HEK293 (cell line): Measurements from ENCODE around the gene FOXP1.

Experiments
- CTCF ChIA-PET: fragments of 350-600 bp; formaldehyde crosslinking; extraction: SDS; loops from one replicate; lab custom pipeline; 2021; ENCODE audit warnings: antibody characterized with exemption; lab: Yijun Ruan, JAX
- POLR2A ChIA-PET: fragments of 300-600 bp; formaldehyde crosslinking; extraction: SDS; loops from one replicate; lab custom pipeline; 2020; ENCODE audit warnings: antibody characterized with exemption, inconsistent platforms; lab: Yijun Ruan, JAX
- H3K27ac ChIP-seq: fragments of 200-500 bp; sonication (Bioruptor generic); 2 replicates; pipeline ENCODE4 v1.5.1; 2014; ENCODE audit warnings: low read depth, low read length, control low read depth, inconsistent platforms; ENCODE audit errors: extremely low read depth
- H3K36me3 ChIP-seq, 2 experiments: fragments of 200-500 bp in 1 of 2; sonication (Bioruptor generic) in 1 of 2; 1 replicate in 1 of 2; 2 replicates in 1 of 2; pipeline ENCODE4 v1.5.1; 2014 to 2017; ENCODE audit warnings: inconsistent platforms in 2 of 2, low read length in 2 of 2; ENCODE audit not compliant: control insufficient read depth in 2 of 2, insufficient read depth in 1 of 2
- H3K4me1 ChIP-seq: fragments of 200-500 bp; sonication (Bioruptor generic); 2 replicates; pipeline ENCODE4 v1.5.1; 2014; ENCODE audit warnings: mild to moderate bottlenecking, low read length, inconsistent platforms; ENCODE audit not compliant: control insufficient read depth, insufficient read depth
- H3K4me3 ChIP-seq: 2 replicates; pipeline ENCODE4 v1.5.1; 2011; ENCODE audit warnings: low read depth, mild to moderate bottlenecking, control low read depth, low read length, moderate library complexity
- H3K9me3 ChIP-seq: fragments of 200-500 bp; sonication (Bioruptor generic); 2 replicates; pipeline ENCODE4 v1.5.1; 2014; ENCODE audit warnings: low read depth, low read length, inconsistent platforms; ENCODE audit not compliant: control insufficient read depth, insufficient read depth
- ELK4 ChIP-seq: IDR thresholded peaks from 2 replicates; pipeline ENCODE4 v1.6.1; 2011; ENCODE audit warnings: mild to moderate bottlenecking, low read depth, low read length, borderline replicate concordance
- HIC1 ChIP-seq: fragments of 450-650 bp; formaldehyde crosslinking; IDR thresholded peaks from 2 replicates; pipeline ENCODE4 v1.5.1; 2016; ENCODE audit warnings: missing biosample characterization, missing genetic modification characterization
- IKZF3 ChIP-seq: fragments of 450-650 bp; IDR thresholded peaks from 2 replicates; pipeline ENCODE4 v1.5.0; 2018; ENCODE audit warnings: missing biosample characterization, mild to moderate bottlenecking, missing genetic modification characterization, moderate library complexity
- MYNN ChIP-seq: fragments of 450-650 bp; formaldehyde crosslinking; IDR thresholded peaks from 2 replicates; pipeline ENCODE4 v1.5.1; 2016; ENCODE audit warnings: missing biosample characterization, missing genetic modification characterization, borderline replicate concordance
- PRDM4 ChIP-seq: fragments of 450-650 bp; formaldehyde crosslinking; IDR thresholded peaks from 2 replicates; pipeline ENCODE4 v1.5.1; 2017; ENCODE audit warnings: missing biosample characterization, missing genetic modification characterization
- PRDM6 ChIP-seq: fragments of 450-650 bp; formaldehyde crosslinking; IDR thresholded peaks from 2 replicates; pipeline ENCODE4 v1.5.1; 2017; ENCODE audit warnings: missing biosample characterization, missing genetic modification characterization
- ZBTB17 ChIP-seq: fragments of 450-650 bp; formaldehyde crosslinking; IDR thresholded peaks from 2 replicates; pipeline ENCODE4 v1.5.1; 2016; ENCODE audit warnings: missing biosample characterization, missing genetic modification characterization
- ZBTB48 ChIP-seq: fragments of 450-650 bp; formaldehyde crosslinking; IDR thresholded peaks from 2 replicates; pipeline ENCODE4 v1.5.1; 2016; ENCODE audit warnings: missing biosample characterization, missing genetic modification characterization
- ZNF114 ChIP-seq: fragments of 450-650 bp; formaldehyde crosslinking; IDR thresholded peaks from 2 replicates; pipeline ENCODE4 v1.5.0; 2017; ENCODE audit warnings: missing biosample characterization, missing genetic modification characterization
- ZNF132 ChIP-seq: fragments of 450-650 bp; formaldehyde crosslinking; IDR thresholded peaks from 2 replicates; pipeline ENCODE4 v1.5.1; 2017; ENCODE audit warnings: missing biosample characterization, missing genetic modification characterization, borderline replicate concordance
- ZNF133 ChIP-seq: fragments of 450-650 bp; formaldehyde crosslinking; IDR thresholded peaks from 2 replicates; pipeline ENCODE4 v1.5.1; 2016; ENCODE audit warnings: missing biosample characterization, missing genetic modification characterization
- ZNF140 ChIP-seq: fragments of 450-650 bp; formaldehyde crosslinking; IDR thresholded peaks from 2 replicates; pipeline ENCODE4 v1.5.1; 2016; ENCODE audit warnings: missing biosample characterization, missing genetic modification characterization
- ZNF146 ChIP-seq: fragments of 450-650 bp; formaldehyde crosslinking; IDR thresholded peaks from 2 replicates; pipeline ENCODE4 v1.5.1; 2016; ENCODE audit warnings: missing biosample characterization, missing genetic modification characterization
- ZNF2 ChIP-seq: fragments of 450-650 bp; formaldehyde crosslinking; IDR thresholded peaks from 2 replicates; pipeline ENCODE4 v1.5.1; 2016; ENCODE audit warnings: missing biosample characterization, missing genetic modification characterization
- ZNF239 ChIP-seq: fragments of 450-650 bp; formaldehyde crosslinking; IDR thresholded peaks from 2 replicates; pipeline ENCODE4 v1.5.1; 2016; ENCODE audit warnings: missing biosample characterization, missing genetic modification characterization
- ZNF248 ChIP-seq: fragments of 450-650 bp; formaldehyde crosslinking; IDR thresholded peaks from 2 replicates; pipeline ENCODE4 v1.5.1; 2017; ENCODE audit warnings: missing biosample characterization, missing genetic modification characterization
- ZNF280D ChIP-seq: fragments of 450-650 bp; formaldehyde crosslinking; IDR thresholded peaks from 2 replicates; pipeline ENCODE4 v1.5.1; 2016; ENCODE audit warnings: missing biosample characterization, missing genetic modification characterization
- ZNF354C ChIP-seq: fragments of 450-650 bp; formaldehyde crosslinking; IDR thresholded peaks from 2 replicates; pipeline ENCODE4 v1.5.1; 2016; ENCODE audit warnings: missing biosample characterization, missing genetic modification characterization, low read depth, borderline replicate concordance
- ZNF362 ChIP-seq: fragments of 450-650 bp; formaldehyde crosslinking; IDR thresholded peaks from 2 replicates; pipeline ENCODE4 v1.5.1; 2016; ENCODE audit warnings: missing biosample characterization, missing genetic modification characterization
- ZNF544 ChIP-seq: fragments of 450-650 bp; formaldehyde crosslinking; IDR thresholded peaks from 2 replicates; pipeline ENCODE4 v1.5.0; 2017; ENCODE audit warnings: missing biosample characterization, missing genetic modification characterization
- ZNF558 ChIP-seq: fragments of 450-650 bp; formaldehyde crosslinking; IDR thresholded peaks from 2 replicates; pipeline ENCODE4 v1.5.1; 2016; ENCODE audit warnings: missing biosample characterization, missing genetic modification characterization
- ZNF560 ChIP-seq: fragments of 450-650 bp; formaldehyde crosslinking; IDR thresholded peaks from 2 replicates; pipeline ENCODE4 v1.5.1; 2017; ENCODE audit warnings: missing biosample characterization, missing genetic modification characterization, borderline replicate concordance
- ZNF626 ChIP-seq: fragments of 450-650 bp; sonication (Bioruptor Pico); formaldehyde crosslinking; IDR thresholded peaks from 2 replicates; pipeline ENCODE4 v1.5.1; 2018; ENCODE audit warnings: missing biosample characterization, missing genetic modification characterization, inconsistent platforms
- ZNF776 ChIP-seq: fragments of 450-650 bp; formaldehyde crosslinking; IDR thresholded peaks from 2 replicates; pipeline ENCODE4 v1.5.0; 2017; ENCODE audit warnings: missing biosample characterization, missing genetic modification characterization, borderline replicate concordance

FOXP1 gene

GRCh38 chr3:71260782-71261181 is 322.7 kb downstream of the FOXP1 start:
- Histone ChIP-seq H3K4me3 (no peak overlapping the region), H3K9me3 (no peaks in the 10 kb centered on the region), H3K27ac (no peak overlapping the region), H3K4me1 (peaks cover 4% of the 10 kb centered on the region; the same call in 1 of the 2 replicates), H3K36me3 (no peaks in the 10 kb centered on the region)
- TF ChIP-seq ZNF239 (tag by site-specific recombination) (no peak), MYNN (tag by site-specific recombination) (no peak), PRDM4 (tag by site-specific recombination) (no peak), ZNF558 (no peak), ZNF146 (tag by site-specific recombination) (no peak), ZNF560 (no peak), ZNF280D (tag by site-specific recombination) (no peak), ZNF133 (no peak), ZNF354C (no peak), ZNF362 (tag by site-specific recombination) (no peak), ZBTB17 (tag by site-specific recombination) (no peak), ZNF776 (tag by site-specific recombination) (no peak), HIC1 (no peak), ZNF114 (no peak)
- ChIA-PET POLR2A (no interaction called here), CTCF (no interaction called here)

- ChIA-PET CTCF (no interaction called here), POLR2A (interaction anchor here (0.6 to 0.9 kb wide), 2 partner anchors 11 to 325 kb away, joined by 3 read pairs; partner anchors contain the start of gene FOXP1)
- Histone ChIP-seq H3K4me3 (no peak overlapping the region), H3K36me3 (no peaks in the 10 kb centered on the region), H3K9me3 (no peaks in the 10 kb centered on the region), H3K27ac (no peak overlapping the region), H3K4me1 (peaks cover 4% of the 10 kb centered on the region; the same call in 1 of the 2 replicates)
- TF ChIP-seq ZNF248 (tag by site-specific recombination) (no peak), ZBTB48 (tag by site-specific recombination) (no peak), ZNF132 (tag by site-specific recombination) (no peak), ZNF544 (tag by site-specific recombination) (no peak), ZNF2 (tag by site-specific recombination) (no peak), IKZF3 (tag by site-specific recombination) (no peak), ELK4 (no peak), ZNF626 (tag by site-specific recombination) (no peak), ZNF140 (tag by site-specific recombination) (no peak), ZNF114 (no peak), PRDM6 (no peak)
These were observed 325.0 kb downstream of the FOXP1 start for GRCh38 chr3:71258526-71258925.
